SK-N-MC (cell line): ENCODE data around the gene TTLL10.

Source experiments
- DNase-seq: peaks from one replicate; pipeline ENCODE4 v3.0.0-alpha.2; 2011; ENCODE audit warnings: low read depth, low spot score
- H3K27ac ChIP-seq: fragments of 200-600 bp; sonication (generic); 2 replicates; pipeline ENCODE4 v1.5.1; 2016; ENCODE audit warnings: mixed run types
- H3K36me3 ChIP-seq: fragments of 200-600 bp; sonication (generic); 2 replicates; pipeline ENCODE4 v1.6.1; 2017; ENCODE audit warnings: antibody characterized with exemption, low read length, mixed read lengths; ENCODE audit not compliant: insufficient read depth
- H3K4me3 ChIP-seq: fragments of 200-600 bp; sonication (generic); 2 replicates; pipeline ENCODE4 v1.5.1; 2016
- H3K9ac ChIP-seq: fragments of 200-600 bp; sonication (generic); 2 replicates; pipeline ENCODE4 v1.8.0; 2017; ENCODE audit warnings: mixed run types, mixed read lengths; ENCODE audit not compliant: insufficient read length
- H3K9me3 ChIP-seq: fragments of 200-600 bp; sonication (generic); 2 replicates; pipeline ENCODE4 v1.6.1; 2017; ENCODE audit warnings: low read depth, mild to moderate bottlenecking, antibody characterized with exemption, low read length, moderate library complexity, mixed read lengths
- EZH2 ChIP-seq: fragments of 200-600 bp; sonication (generic); IDR thresholded peaks from one replicate; pipeline ENCODE4 v1.6.1; 2017; ENCODE audit warnings: antibody characterized with exemption
- FOXP2 ChIP-seq: optimal IDR thresholded peaks from 2 replicates; pipeline ENCODE3; 2011; ENCODE audit warnings: mild to moderate bottlenecking, moderate library complexity; ENCODE audit not compliant: insufficient read depth; ENCODE audit errors: extremely low read length, control extremely low read depth
- POLR2AphosphoS5 ChIP-seq: IDR thresholded peaks from 2 replicates; pipeline ENCODE4 v1.6.1; 2012; ENCODE audit warnings: mild to moderate bottlenecking, low read depth, low read length, borderline replicate concordance

TTLL10 gene

DNA sequence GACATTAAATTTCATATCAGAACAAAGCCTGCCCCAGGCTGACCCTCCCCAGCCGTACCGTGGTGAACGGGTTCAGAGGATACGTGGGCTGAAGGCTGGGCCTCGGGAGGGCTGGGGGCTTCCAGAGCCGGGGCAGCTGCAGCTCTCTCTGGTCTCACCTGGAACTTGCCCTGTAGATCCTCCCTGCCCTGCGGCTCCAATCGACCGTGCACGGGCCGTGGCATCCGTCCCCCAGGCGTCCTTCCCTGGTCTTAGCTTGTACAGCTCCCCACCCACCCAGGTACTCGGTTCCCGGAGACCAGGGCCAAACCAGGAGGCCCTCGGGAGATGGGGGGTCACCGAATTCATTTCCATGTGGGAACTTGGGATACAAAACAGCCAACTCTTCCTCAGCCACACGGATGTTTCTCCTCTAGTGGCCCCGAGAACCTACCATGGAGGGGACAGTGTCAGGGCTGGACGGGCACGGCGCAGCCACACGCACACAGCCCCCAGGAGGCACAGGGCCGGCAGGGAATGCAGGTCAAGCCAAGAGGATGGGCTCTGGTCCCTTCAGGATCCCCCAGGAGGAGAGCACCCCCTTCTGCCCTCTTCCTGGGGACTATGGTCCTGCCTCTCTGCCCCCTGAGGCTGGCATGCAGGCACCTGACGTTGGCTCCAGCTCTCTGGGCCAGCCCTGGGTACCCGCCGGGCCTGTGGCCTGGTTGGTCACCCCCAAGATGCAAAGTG is 61.5 kb downstream of the TTLL10 start:
- Histone ChIP-seq H3K36me3 (0 out of 2 replicates have a peak, but pooled peaks cover under 1% of the 10 kb centered on the region), H3K9ac (no peak overlapping the region), H3K9me3 (no peaks in the 10 kb centered on the region), H3K27ac (peak overlapping the region; percentile 31; the same call in 1 of the 2 replicates), H3K4me3 (no peak overlapping the region)
- no peak for DNase-seq
- TF ChIP-seq POLR2AphosphoS5, result peak; percentile 33; the same call in 1 of the 2 replicates
- TF ChIP-seq FOXP2, result no peak

- Histone ChIP-seq H3K27ac (0 out of 2 replicates have a peak overlapping the region, but pooled peaks have one; percentile 25), H3K36me3 (no peaks in the 10 kb centered on the region), H3K4me3 (no peak overlapping the region), H3K9ac (no peak overlapping the region), H3K9me3 (no peaks in the 10 kb centered on the region)
- no peak for DNase-seq
- TF ChIP-seq FOXP2 (no peak), POLR2AphosphoS5 (peak; percentile 30), EZH2 (no peak)
Observed at GRCh38 chr1:1236176-1236763, 62.6 kb downstream of the TTLL10 start.

- Histone ChIP-seq H3K4me3 (no peak overlapping the region), H3K27ac (0 out of 2 replicates have a peak overlapping the region, but pooled peaks have one; percentile 2), H3K9ac (no peak overlapping the region), H3K36me3 (no peaks in the 10 kb centered on the region), H3K9me3 (no peaks in the 10 kb centered on the region)
- no peak for DNase-seq
- TF ChIP-seq FOXP2, result no peak
- no peak; the same call in 1 of the 2 replicates for TF ChIP-seq POLR2AphosphoS5
- no peak for TF ChIP-seq EZH2
Observed at GRCh38 chr1:1236945-1237873, 63.5 kb downstream of the TTLL10 start.

DNA sequence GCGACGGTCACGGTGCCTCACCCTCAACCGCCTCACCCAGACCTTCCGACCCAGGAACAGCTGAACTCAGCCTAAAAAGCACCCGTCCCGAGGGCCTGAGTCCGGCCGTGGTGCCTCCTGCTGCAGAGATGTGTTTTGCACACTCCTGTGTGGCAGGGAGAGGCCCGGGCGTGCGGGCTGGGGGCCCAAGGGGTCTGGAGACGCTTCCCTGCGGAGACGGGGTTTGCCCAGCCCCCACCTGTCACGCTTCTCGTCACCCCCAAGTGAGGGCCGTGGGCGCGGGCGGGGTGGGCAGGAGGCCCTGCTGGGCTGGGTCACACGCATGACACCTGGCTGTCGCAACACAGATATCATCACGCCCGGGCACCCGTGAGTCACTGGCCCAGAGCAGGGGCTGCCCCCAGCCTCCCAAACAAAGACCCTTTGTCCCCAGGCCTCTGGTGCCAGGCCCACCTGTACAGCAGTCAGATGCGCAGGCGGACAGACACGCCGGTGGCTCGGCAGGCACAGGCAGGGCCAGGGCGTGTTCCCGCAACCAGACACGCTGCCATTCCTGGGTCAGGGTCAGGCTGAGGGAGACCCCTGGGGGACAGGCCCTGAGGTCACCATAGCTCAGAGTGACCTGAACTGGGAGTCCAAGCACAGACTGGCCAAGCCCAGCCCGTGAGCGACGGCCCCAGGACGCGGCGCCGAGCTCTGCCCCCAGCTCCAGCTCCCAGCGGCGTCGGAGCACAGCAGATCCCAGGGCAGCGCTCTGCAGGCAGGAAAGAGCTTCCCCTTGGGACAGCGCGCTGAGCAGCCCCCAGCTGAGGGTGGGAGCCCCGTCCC is 64.4 kb downstream of the TTLL10 start:
- Histone ChIP-seq H3K9me3 (no peaks in the 10 kb centered on the region), H3K36me3 (no peaks in the 10 kb centered on the region), H3K9ac (no peak overlapping the region), H3K4me3 (no peak overlapping the region), H3K27ac (no peak overlapping the region)
- no peak for TF ChIP-seq EZH2
- no peak for TF ChIP-seq FOXP2
- no peak for TF ChIP-seq POLR2AphosphoS5
- no peak for DNase-seq

DNA sequence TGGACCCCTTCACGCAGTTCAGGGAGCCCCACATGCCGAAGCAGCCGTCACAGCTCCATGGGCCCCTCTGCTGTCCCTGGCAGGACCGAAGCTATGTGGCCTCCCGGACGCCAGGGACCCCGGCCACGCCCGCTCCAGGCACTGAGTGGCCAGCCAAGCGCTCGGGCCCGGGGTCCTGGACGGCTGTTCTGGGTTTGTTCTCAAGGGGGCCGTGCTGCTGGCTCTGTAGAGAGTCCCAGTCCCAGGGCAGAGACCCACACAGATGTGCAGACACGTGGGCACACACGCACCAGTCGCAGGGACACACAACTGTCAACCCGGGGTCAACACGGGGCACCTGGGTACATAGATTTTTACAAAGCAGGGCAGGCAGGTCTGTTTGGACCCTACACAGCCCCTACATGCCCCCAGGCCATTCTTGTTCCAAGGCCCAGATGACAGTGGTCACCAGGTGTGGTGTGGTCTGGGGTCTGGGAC is 65.1 kb downstream of the TTLL10 start:
- H3K4me3 ChIP-seq, result no peak overlapping the region
- no peaks in the 10 kb centered on the region for H3K9me3 ChIP-seq
- H3K9ac ChIP-seq, result no peak overlapping the region
- no peak overlapping the region for H3K27ac ChIP-seq
- no peak for DNase-seq
- TF ChIP-seq EZH2 (no peak), FOXP2 (no peak), POLR2AphosphoS5 (no peak)
- no peaks in the 10 kb centered on the region for H3K36me3 ChIP-seq

- H3K27ac ChIP-seq, result no peak overlapping the region
- no peaks in the 10 kb centered on the region for H3K36me3 ChIP-seq
- no peak overlapping the region for H3K4me3 ChIP-seq
- no peak overlapping the region for H3K9ac ChIP-seq
- no peak for DNase-seq
- TF ChIP-seq POLR2AphosphoS5 (no peak), EZH2 (no peak)
- no peaks in the 10 kb centered on the region for H3K9me3 ChIP-seq
Observed at GRCh38 chr1:1239227-1239613, 65.5 kb downstream of the TTLL10 start.

- no peaks in the 10 kb centered on the region for H3K36me3 ChIP-seq
- no peak overlapping the region for H3K27ac ChIP-seq
- H3K9me3 ChIP-seq, result no peaks in the 10 kb centered on the region
- TF ChIP-seq FOXP2, result no peak
- TF ChIP-seq EZH2, result no peak
- no peak for TF ChIP-seq POLR2AphosphoS5
- no peak overlapping the region for H3K4me3 ChIP-seq
- DNase-seq, result no peak
- H3K9ac ChIP-seq, result no peak overlapping the region
Observed at GRCh38 chr1:1239614-1240347, 66.1 kb downstream of the TTLL10 start.
